ENCODE measurements around the gene CMTM8.

The CMTM8 gene

GRCh38 chr3:32326795-32327194, 88.3 kb downstream of the CMTM8 start:
- no peak for ATAC-seq
- TF ChIP-seq ZFP3 (CRISPR knock-in tag; IDR thresholded peaks at IDR 0.05) (no peak), TSHZ2 (CRISPR knock-in tag; IDR thresholded peaks at IDR 0.05) (no peak), OSR1 (CRISPR knock-in tag; IDR thresholded peaks at IDR 0.05) (no peak), TOX (CRISPR knock-in tag; IDR thresholded peaks at IDR 0.05; ENCODE audit: borderline replicate concordance) (no peak), GLIS3 (CRISPR knock-in tag; IDR thresholded peaks at IDR 0.05) (no peak), BACH2 (CRISPR knock-in tag; IDR thresholded peaks at IDR 0.05; ENCODE audit: borderline replicate concordance) (no peak), TCF4 (CRISPR knock-in tag; IDR thresholded peaks at IDR 0.05; ENCODE audit: borderline replicate concordance) (no peak), CREB5 (CRISPR knock-in tag; IDR thresholded peaks at IDR 0.05; ENCODE audit: low read depth) (no peak), SNAI2 (CRISPR knock-in tag; IDR thresholded peaks at IDR 0.05) (no peak), ISL1 (CRISPR knock-in tag; IDR thresholded peaks at IDR 0.05) (no peak), ZC3H10 (CRISPR knock-in tag; IDR thresholded peaks at IDR 0.05) (no peak), PPARA (CRISPR knock-in tag; IDR thresholded peaks at IDR 0.05; ENCODE audit: borderline replicate concordance) (no peak), PATZ1 (CRISPR knock-in tag; IDR thresholded peaks at IDR 0.05; ENCODE audit: borderline replicate concordance) (no peak), ZNF565 (CRISPR knock-in tag; conservative IDR thresholded peaks at IDR 0.05; ENCODE audit: low read depth) (no peak), ZFP30 (CRISPR knock-in tag; IDR thresholded peaks at IDR 0.05) (no peak), CSDC2 (CRISPR knock-in tag; IDR thresholded peaks at IDR 0.05) (no peak)

GRCh38 chr3:32334675-32335074, 96.2 kb downstream of the CMTM8 start:
- 0 out of 3 replicates have a peak, but pooled peaks have one; percentile 38 for ATAC-seq
- TF ChIP-seq ZNF8 (CRISPR knock-in tag; IDR thresholded peaks at IDR 0.05), result no peak
- no peak for TF ChIP-seq BACH2 (CRISPR knock-in tag; IDR thresholded peaks at IDR 0.05; ENCODE audit: borderline replicate concordance)

- no peak for TF ChIP-seq OSR1 (CRISPR knock-in tag; IDR thresholded peaks at IDR 0.05)
- TF ChIP-seq PATZ1 (CRISPR knock-in tag; IDR thresholded peaks at IDR 0.05; ENCODE audit: borderline replicate concordance), result no peak
- TF ChIP-seq ZFP30 (CRISPR knock-in tag; IDR thresholded peaks at IDR 0.05), result no peak
- TF ChIP-seq CREB5 (CRISPR knock-in tag; IDR thresholded peaks at IDR 0.05; ENCODE audit: low read depth), result no peak
- no peak for TF ChIP-seq CSDC2 (CRISPR knock-in tag; IDR thresholded peaks at IDR 0.05)
- TF ChIP-seq ZNF8 (CRISPR knock-in tag; IDR thresholded peaks at IDR 0.05), result no peak
- no peak for TF ChIP-seq SNAI2 (CRISPR knock-in tag; IDR thresholded peaks at IDR 0.05)
- TF ChIP-seq TSHZ2 (CRISPR knock-in tag; IDR thresholded peaks at IDR 0.05), result no peak
- no peak for TF ChIP-seq ZNF565 (CRISPR knock-in tag; conservative IDR thresholded peaks at IDR 0.05; ENCODE audit: low read depth)
- no peak for TF ChIP-seq TCF4 (CRISPR knock-in tag; IDR thresholded peaks at IDR 0.05; ENCODE audit: borderline replicate concordance)
- no peak for TF ChIP-seq ZNF70 (CRISPR knock-in tag; IDR thresholded peaks at IDR 0.05)
- no peak for TF ChIP-seq TOX (CRISPR knock-in tag; IDR thresholded peaks at IDR 0.05; ENCODE audit: borderline replicate concordance)
- TF ChIP-seq ISL1 (CRISPR knock-in tag; IDR thresholded peaks at IDR 0.05), result no peak
- TF ChIP-seq ARNTL (CRISPR knock-in tag; IDR thresholded peaks at IDR 0.05; ENCODE audit: borderline replicate concordance, low read depth), result no peak
- TF ChIP-seq RARB (CRISPR knock-in tag; IDR thresholded peaks at IDR 0.05), result no peak
- ATAC-seq, result no peak
Observed at GRCh38 chr3:32335365-32336112, 97.1 kb downstream of the CMTM8 start.

All from SK-N-SH treated with all-trans-retinoic acid at 6 μM for 48 hours (cell line).